Measurements from ENCODE around the gene POLR3E. TPM values are rescaled to one million over a fixed set of nuclear protein-coding genes. Genes with fewer than 3 reads are reported as not detected.

POLR3E gene
- total RNA-seq, 1 donor from 2014 or later, result 31.5 TPM

GRCh38 chr16:22320572-22321339 is 23.5 kb downstream of the POLR3E start:
- peak overlapping the region; percentile 76 for H3K27ac Mint-ChIP-seq (ENCODE audit: unreplicated experiment)
- no peaks in the 10 kb centered on the region for H3K36me3 Mint-ChIP-seq (ENCODE audit: unreplicated experiment)
- no peak overlapping the region for H3K4me3 Mint-ChIP-seq (ENCODE audit: unreplicated experiment)
- TF ChIP-seq CTCF (IDR thresholded peaks at IDR 0.05; ENCODE audit: partially characterized antibody, unreplicated experiment), result no peak
- H3K4me1 Mint-ChIP-seq (ENCODE audit: low read depth, unreplicated experiment), result peaks cover 12% of the 10 kb centered on the region
- DNase-seq, result no peak
- H3K27me3 Mint-ChIP-seq (ENCODE audit: unreplicated experiment), result peaks cover 2% of the 10 kb centered on the region
- H3K9me3 Mint-ChIP-seq (ENCODE audit: unreplicated experiment), result peaks cover 2% of the 10 kb centered on the region

GRCh38 chr16:22321340-22322001 is 24.3 kb downstream of the POLR3E start:
- TF ChIP-seq CTCF (IDR thresholded peaks at IDR 0.05; ENCODE audit: partially characterized antibody, unreplicated experiment), result peak; percentile 96
- Mint-ChIP-seq H3K27me3 (ENCODE audit: unreplicated experiment) (peaks cover 2% of the 10 kb centered on the region), H3K4me3 (ENCODE audit: unreplicated experiment) (no peak overlapping the region), H3K27ac (ENCODE audit: unreplicated experiment) (peak overlapping the region; percentile 76), H3K9me3 (ENCODE audit: unreplicated experiment) (peaks cover 2% of the 10 kb centered on the region), H3K4me1 (ENCODE audit: low read depth, unreplicated experiment) (peaks cover 12% of the 10 kb centered on the region), H3K36me3 (ENCODE audit: unreplicated experiment) (no peaks in the 10 kb centered on the region)
- peak; percentile 79 for DNase-seq

- peak overlapping the region; percentile 62 for H3K27ac Mint-ChIP-seq (ENCODE audit: unreplicated experiment)
- no peak for TF ChIP-seq CTCF (IDR thresholded peaks at IDR 0.05; ENCODE audit: partially characterized antibody, unreplicated experiment)
- no peak for DNase-seq
- H3K4me3 Mint-ChIP-seq (ENCODE audit: unreplicated experiment), result no peak overlapping the region
- peaks cover 12% of the 10 kb centered on the region for H3K4me1 Mint-ChIP-seq (ENCODE audit: low read depth, unreplicated experiment)
- H3K27me3 Mint-ChIP-seq (ENCODE audit: unreplicated experiment), result peaks cover 4% of the 10 kb centered on the region
- peaks cover 2% of the 10 kb centered on the region for H3K9me3 Mint-ChIP-seq (ENCODE audit: unreplicated experiment)
- H3K36me3 Mint-ChIP-seq (ENCODE audit: unreplicated experiment), result no peaks in the 10 kb centered on the region
These were observed 24.8 kb downstream of the POLR3E start for GRCh38 chr16:22322021-22322471.

- Mint-ChIP-seq H3K4me1 (ENCODE audit: low read depth, unreplicated experiment) (peaks cover 12% of the 10 kb centered on the region), H3K4me3 (ENCODE audit: unreplicated experiment) (no peak overlapping the region), H3K27ac (ENCODE audit: unreplicated experiment) (no peak overlapping the region), H3K27me3 (ENCODE audit: unreplicated experiment) (peaks cover 4% of the 10 kb centered on the region), H3K36me3 (ENCODE audit: unreplicated experiment) (no peaks in the 10 kb centered on the region), H3K9me3 (ENCODE audit: unreplicated experiment) (no peaks in the 10 kb centered on the region)
- DNase-seq, result no peak
- TF ChIP-seq CTCF (IDR thresholded peaks at IDR 0.05; ENCODE audit: partially characterized antibody, unreplicated experiment), result no peak
These were observed 25.5 kb downstream of the POLR3E start for GRCh38 chr16:22322741-22323140.
